NOMO-1 treated with DMSO at 0.1 percent for 48 hours (cell line): ENCODE results near the gene PABPC1L.
"Not testable (repeated sequence)": the region's sequence is repeated elsewhere in the genome, so short reads cannot be mapped to it uniquely, and the experiment has no call there.

Source experiments
- DNase-seq: peaks from one replicate; lab custom pipeline; 2025; ENCODE audit not compliant: unreplicated experiment; lab: John Stamatoyannopoulos, UW

PABPC1L gene

GRCh38 chr20:44909872-44910689 lies at the start of gene PABPC1L:
TSS of gene PABPC1L (plus strand) at chr20:44910060. CDS start at chr20:44910144, 84 bp downstream.
- DNase-seq, result peak; percentile 29

GRCh38 chr20:44861531-44862006 lies 48.3 kb upstream of the PABPC1L start:
- no peak for DNase-seq

GRCh38 chr20:44862286-44862685 lies 47.6 kb upstream of the PABPC1L start:
- DNase-seq, result no peak

DNA sequence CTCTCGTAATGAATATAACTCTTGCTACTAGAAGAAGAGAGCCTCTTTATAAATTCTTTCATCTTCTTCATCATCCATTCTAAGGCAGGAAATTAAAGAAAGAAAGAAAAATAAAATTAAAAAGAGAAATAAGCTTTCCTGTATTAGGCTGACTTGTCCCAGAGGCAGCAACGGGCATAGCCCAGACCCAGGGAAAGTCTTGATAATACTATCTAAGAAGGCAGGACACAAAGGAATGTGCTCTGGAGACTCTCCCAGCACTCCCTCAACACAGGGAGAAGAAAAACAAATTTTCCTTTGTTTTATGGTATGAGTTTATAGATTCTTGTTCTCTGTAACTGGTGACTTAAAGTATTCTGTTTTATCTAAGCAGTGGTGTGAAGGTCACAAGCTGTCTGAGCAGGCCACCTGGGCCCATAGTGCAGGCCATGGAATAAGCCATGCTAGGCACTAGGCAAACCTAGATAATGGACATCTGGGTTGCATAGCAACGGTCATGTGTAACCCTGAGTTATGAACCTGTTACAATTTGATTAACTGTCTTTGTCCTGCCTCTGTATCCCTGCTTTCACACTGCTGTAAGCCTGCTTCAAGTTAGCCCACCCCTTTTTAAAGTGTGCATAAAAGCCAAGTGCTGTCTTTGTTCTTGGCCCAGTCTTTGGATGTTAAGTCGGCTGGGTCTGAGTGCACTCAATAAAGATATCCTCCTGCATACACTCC lies 46.3 kb upstream of the PABPC1L start:
- not testable (repeated sequence) for DNase-seq

GRCh38 chr20:44864493-44864892 lies 45.4 kb upstream of the PABPC1L start:
- not testable (repeated sequence) for DNase-seq

DNA sequence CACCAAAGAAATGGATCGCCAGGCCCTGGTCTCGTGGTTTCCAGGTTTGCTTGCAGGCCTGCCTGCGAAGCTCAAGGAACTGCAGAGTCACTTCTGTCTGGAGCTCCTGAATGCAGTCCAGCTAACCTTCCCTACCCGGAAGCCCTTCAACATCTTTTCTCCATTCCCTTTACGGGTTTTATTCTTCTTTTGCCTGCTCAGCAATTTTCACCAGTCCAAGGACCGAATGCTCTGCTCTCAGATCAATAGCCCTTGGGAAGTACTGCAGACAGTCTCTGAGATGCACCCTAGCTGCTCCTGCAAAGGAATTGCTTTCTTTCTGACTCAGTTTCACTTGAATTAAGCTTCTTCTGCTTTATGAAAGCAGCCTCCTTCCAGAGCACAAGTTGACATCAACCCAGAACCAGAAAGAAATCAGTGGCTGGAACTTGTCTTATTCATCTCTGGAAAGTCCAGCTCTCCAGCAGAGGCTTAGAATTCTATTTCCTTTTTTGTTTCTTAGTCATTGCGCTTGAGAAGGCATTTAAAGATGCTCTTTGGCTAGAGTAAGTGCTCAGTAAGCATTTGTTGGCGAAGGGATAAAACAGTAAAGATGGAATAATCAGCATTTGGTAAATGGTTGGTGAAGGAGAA lies 43.0 kb upstream of the PABPC1L start:
- no peak for DNase-seq

DNA sequence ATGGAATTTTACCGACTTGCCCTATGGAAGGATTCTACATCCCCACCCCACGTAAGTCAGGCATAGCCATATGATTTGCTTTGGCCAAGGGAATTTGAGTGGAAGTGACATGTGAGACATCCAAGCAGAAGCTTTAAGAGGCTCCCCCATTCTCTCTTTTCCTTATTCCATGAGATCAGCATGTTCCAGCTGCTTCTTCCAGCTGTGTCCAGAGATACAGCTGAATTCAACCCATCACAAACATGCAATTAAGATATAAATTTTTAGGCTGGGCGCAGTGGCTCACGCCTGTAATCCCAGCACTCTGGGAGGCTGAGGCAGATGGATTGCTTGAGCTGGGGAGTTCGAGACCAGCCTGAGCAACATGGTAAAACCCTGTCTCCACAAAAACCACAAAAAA lies 40.4 kb upstream of the PABPC1L start:
- DNase-seq, result no peak

DNA sequence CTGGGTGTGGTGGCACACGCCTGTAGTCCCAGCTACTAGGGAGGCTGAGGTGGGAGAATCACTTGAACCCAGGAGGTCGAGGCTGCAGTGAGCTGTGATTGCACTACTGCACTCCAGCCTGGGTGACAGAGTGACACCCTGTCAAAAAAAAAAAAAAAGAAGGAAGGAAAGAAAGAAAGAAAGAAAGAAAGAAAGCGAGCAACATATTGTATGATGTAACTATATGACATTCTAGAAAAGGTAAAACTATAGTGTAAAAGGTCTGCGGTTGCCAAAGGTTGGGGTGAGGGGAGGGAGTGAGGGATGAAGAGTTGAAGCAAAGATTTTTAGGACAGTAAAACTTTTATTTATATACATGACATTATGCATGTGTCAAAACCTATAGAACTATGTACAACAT lies 27.5 kb upstream of the PABPC1L start:
- not testable (repeated sequence) for DNase-seq

DNA sequence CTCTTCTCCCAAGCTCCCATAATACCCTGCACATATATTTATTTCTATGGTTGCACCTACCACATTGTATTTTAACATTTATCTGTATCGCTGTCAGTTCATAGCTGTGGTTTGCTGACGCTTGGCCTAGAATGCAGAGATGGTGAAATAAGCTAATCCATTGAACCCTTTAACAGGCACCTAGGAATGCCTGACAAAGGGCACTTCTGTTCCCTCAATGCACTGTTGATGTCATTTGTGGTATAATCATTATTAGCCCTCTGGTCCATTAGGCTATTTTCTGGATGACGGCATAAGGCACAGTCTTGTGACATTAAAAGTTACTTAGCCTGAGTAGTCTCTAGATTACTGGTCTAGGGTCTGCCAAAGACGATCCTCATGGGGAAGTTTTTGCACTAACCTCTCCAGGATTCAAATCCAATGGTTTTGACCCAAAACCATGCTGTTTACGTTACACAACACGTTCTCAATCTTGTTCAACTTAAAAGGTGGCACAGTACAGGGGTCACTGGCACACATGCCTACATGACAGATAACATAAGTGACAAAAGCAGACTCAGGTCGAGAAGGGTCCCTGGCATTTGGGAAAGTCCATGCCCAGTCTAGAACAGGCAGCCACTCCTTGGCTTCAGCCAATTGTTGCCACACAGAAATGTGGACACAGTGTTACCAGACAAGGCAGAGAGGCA lies 26.5 kb upstream of the PABPC1L start:
- no peak for DNase-seq

DNA sequence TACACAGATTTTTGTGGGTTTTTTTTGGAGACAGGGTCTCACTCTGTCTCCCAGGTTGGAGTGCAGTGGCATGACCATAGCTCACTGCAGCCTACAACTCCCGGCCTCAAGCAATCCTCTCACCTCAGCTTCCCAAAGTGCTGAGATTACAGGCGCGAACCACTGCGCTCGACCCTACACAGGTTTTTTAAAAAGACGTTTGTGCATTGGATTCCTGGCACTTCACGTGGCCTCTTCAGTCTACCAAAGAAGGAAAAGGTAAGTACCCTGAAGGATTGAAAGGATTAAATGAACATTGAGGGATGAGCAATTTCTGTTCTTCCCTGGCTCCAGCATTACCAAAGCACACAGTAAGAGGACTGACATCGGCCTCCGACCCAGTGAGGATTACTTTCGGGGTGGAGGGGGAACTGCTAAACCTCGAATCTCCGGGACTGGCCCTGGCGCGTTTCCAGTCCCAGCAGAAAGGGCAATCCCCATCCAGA lies 24.9 kb upstream of the PABPC1L start:
- no peak for DNase-seq

DNA sequence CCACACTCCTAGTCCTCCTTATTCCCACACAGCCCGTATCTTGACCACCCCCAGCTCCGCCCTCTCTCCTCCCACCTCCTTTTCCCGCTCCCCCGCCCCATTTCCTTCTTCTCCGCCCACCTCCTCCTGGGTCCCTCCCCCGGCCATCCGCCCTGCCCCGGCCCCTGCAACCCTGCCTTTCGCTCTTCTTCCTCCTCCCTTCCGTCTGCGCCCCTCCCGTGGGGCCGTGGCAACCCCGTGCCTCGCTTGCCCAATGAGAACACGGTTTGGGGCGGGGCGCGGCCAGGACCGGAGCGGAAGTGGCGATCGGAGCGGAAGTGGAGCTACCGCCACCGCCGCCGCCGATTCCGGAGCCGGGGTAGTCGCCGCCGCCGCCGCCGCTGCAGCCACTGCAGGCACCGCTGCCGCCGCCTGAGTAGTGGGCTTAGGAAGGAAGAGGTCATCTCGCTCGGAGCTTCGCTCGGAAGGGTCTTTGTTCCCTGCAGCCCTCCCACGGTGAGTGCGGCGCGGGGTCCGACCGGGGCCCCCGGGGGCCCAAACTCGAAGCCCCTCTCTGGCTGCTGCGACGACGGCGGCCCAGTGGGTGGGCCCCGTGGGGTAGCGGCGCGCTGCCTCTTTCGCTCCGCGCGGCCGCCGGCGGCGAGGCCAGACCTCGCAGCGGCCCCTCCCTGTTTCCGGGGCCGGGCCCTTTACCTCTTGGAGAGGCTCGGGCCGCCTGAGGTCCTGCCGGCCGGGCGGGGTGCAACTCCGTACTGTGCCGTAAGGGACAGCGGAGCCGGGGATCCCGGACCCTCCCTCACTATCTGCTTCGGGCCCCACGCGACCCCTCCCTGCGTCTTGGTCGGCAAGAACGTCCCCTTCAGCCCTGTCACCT lies 24.2 kb upstream of the PABPC1L start, which contains the start of gene YWHAB:
TSS of gene YWHAB (plus strand) at position 314 of the 874 bp plus-strand sequence. CDS start 15,829 bp downstream, outside the sequence.
- DNase-seq, result peak; percentile 98

DNA sequence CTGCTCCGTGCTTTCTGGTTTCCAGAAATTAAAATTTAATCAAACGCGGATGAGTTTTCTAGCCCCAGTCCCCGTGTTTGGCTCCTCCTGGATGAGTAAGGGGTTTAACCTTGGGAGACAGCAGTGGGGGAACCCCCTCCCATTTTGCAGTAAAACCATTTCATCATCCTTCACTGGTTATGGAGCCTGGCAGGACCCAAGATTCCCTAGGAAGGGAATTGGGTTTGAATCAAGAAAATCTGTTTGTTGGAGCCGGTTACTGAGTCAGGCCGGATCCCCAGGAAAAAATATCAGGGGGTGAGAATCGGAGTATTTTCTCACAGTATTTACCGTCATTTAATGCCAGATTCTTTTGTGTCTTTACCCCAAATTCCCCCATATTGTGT lies 23.6 kb upstream of the PABPC1L start:
- DNase-seq, result no peak

DNA sequence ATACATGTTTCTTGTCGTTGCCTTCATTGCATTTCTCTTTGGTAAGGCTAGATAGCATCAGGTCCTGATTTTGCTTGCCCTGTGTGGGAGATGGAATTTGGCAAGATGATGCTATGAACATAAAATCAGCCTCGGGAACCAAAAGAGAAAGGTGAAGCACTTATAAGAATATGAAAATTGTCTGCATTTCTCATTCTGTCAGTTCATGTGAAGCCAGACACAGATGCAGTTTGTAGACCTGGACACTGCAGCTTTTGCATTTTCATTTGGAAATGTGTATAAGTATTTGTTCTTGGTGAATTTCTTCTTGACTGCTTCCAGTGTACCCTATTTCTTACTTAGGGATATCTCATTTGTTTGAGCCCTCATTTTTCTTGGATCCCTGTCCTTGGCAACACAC lies 23.0 kb upstream of the PABPC1L start:
- no peak for DNase-seq

GRCh38 chr20:44887466-44887865 lies 22.4 kb upstream of the PABPC1L start:
- no peak for DNase-seq

- peak; percentile 18 for DNase-seq
Observed at GRCh38 chr20:44888226-44889103, 21.4 kb upstream of the PABPC1L start.

DNA sequence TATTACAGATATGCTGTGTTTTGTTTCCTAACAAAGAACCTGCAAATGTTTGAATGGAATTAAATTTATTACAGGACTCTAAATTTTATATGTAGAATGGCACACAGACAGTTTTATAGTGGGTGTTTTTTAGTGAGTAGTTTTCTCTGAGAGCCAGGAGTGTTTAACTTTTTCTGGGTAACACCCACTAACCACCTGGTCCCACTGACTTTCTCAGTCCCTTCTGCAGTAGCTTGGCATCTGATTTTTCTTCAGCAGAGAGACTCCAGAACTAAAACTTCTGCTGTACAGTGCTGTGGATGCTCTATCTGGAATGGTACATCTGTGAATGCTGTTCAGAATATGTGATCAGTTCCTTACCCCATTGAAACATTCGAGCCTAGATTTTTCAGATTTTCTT lies 18.0 kb upstream of the PABPC1L start:
- no peak for DNase-seq

- peak; percentile 7 for DNase-seq
Observed at GRCh38 chr20:44894959-44895358, 14.9 kb upstream of the PABPC1L start.

DNA sequence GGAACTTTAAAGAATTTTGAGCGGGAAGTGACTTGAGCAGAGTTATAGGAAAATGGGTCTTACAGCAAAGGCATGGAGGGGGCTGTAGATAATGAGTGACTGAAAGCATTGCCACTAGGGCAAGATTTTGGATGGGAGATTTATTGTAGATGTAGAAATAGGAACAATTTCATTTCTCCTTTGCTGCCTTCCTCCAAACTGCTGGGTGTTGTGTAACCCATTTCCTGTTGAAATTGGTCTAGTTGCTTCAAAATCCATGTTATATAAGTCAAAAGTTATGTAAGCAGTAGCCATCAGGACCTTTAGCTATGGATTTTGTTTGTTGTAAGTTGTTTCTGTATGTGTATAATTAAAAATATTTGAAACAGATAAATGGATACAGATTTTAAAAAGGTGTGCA lies 13.3 kb upstream of the PABPC1L start:
- DNase-seq, result peak; percentile 96

- DNase-seq, result peak; percentile 45
Observed at GRCh38 chr20:44897133-44897532, 12.7 kb upstream of the PABPC1L start.
